NCI-H526 (cell line): ENCODE data around the gene GALNT14.

Experiments
- DNase-seq, 2 experiments: peaks; one replicate each; lab custom pipeline; 2025; lab: John Stamatoyannopoulos, UW

Gene GALNT14

DNA sequence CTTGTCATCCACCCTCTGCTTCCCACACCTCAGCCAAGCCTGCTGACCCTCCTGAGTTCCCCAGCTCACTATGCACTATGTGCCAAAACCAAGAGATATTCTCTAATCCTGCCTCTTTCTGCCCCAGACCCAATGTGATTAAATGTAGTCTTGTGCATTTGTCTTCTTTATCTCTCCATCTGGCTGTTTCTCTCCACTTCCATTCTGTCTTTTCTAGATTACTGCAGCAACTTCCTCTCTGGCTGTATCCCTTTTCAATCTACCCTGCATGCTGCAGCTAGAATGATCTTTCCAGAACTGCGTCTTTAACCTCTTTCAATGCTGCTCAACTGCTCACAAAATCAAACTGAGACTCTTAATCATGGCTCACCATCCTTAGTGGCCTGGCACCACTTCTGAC lies 164.1 kb downstream of the GALNT14 start:
- DNase-seq = no peak

DNA sequence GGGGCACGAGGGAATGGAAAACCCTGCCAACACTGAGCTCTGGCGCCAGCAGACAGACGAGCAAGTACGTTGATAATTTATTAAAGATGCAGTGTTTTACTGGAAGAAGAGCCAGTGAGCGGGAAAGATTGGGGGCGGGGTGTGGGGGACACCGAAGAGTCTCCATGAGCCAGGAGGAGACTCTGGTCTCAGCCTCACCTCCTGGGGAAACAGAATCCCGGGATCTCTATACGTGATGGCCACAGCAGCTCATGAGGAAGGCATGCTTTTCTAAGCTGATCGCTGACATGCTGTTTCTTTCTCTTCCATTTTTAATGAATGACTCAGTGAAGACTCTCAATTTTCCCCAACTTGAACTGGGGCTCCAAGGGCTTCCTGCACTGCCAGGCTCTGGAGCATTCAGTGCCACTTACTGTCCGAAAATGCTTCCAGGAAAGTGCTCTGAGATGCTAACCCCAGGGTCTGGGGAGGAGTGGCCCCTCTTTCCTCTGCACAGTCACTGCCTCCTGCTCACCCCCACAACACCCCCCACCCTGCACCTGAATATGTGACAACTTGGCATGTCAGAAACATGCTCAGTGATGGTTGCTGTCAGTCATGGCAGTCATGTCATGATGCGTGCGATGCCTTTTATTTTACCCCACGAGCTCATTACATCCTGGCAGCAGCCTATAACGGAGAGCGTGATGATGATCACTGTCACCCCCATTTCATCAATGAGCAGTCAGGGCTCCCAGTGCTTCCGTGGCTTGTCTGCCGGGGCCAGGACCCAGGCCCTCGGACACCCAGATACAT lies 166.8 kb downstream of the GALNT14 start:
- DNase-seq = no peak

DNA sequence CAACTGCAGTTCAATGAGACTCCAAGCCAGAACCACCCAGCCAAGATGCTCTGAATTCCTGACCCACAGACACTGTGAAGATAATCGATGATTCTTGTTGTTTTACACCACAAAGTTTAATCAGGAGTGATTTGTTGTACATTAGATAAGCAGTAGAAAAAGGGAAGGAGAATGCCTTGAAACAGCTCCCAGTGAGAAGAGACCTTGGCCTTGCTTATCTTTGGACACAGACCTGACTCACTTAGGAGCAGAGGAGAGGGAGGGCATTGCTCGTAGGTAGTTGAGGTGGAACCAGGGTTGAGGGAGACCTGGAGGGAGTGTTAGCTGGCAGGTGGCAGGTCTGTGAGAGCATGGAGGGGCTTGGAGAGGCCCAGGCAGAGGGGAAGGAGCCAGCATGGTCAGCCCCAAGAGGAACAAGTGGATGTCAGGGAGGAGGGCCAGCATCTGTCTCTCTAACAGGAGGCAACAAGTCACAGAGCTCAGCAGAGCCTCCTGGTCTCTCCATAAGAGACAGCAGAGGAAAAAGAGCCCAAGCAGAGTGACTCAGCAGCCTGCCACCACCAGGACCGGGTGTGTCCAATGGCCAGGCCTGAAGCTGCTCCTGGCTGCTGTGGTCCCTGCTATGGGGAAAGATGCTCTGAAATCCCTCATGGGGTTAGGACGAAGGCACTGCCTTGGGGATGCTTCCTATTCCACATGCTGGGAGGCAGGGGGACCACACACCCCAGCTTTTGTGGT lies 169.4 kb downstream of the GALNT14 start:
- no peak for DNase-seq

DNA sequence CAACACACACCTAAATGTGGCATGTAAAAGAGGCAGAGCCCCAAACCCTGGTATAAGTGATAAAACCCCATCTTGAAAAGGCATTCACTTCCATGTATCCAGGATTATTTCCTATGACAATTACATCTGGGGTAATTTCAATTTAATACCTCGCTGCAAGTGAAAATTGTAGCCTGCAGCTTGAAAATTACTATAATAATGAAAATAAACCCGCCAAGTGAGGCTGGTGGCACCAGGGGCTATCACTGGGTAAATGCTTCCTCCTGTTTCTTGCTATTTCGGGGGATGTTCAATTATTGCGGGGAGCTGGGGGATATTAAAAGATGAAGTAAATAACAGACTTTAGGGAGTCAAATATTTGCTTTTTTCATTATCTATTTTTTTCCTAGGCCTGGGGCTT lies 171.5 kb downstream of the GALNT14 start:
- no peak for DNase-seq

DNA sequence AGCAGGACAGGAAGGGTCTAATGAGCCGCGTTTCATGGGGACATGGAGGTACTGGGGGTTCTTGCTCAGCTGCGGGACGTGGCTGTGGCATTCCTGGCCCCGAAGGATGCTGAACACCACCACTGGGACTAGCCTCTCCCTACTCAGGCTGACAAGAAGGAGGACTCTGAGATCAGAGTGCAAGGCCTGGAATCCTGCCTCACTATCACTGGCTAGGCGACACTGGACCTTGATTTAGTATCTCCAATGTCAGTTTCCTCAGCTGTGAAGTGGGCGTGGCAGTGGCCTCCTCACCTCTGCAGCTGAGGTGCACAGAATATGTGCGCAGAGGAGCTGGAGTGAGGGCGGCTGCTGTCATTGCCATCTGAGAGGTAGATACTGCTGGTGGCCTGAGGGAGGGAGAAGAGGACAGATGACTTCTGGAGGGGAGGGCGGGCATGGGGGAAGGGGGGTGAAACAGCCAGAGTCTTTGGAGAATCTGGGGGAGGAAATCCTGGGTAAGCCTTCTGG lies 173.2 kb downstream of the GALNT14 start:
- no peak for DNase-seq

DNA sequence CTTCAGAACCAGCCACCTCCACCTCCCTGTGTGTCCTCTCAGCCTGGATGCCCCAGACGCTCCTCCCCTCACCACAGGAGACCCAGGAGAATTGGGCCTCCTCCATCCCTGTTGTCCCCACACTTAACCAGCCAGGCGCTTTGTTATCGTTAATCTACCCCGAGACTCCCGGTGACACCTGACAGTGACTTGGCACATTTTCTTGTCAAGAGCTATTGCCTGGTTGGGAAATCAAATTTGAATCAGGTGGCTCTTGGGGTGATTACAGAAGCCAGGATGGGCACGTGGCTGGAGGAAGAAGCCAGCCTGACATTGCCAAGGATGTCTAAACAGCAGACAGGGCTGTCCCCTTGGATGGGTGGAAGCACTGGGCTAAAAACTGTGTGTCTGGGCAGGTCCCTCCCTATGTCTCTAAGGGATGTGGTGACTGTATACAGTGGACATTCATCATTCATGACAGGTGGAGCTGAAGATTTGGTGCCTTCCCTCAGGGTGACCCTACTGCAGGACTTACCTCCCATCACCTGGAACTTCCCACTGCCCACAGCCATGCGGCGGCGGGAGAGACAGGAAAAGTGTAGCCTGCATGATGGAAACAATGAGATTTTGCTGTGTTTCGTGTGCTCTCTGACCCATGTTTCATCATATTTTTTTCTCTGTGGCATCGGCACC lies 173.8 kb downstream of the GALNT14 start:
- no peak for DNase-seq

DNA sequence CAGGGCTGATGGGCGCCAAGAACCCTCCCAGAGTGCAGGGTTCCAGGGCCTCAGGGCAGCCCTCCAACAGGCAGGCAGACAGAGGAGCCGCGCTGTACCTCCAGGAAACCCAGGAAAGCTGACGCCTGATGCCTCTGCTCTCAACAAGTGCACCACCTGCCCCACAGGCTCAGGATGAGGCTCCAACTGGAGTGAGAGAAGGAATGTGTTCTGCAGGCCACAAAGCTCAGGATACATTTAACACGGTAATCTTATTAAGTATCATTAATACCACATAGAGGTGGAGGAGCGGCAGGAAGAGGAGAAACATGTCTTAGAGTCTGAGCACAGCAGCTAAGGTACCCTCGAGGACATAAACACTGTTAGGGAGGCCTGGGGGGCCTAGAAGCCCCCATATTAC lies 175.1 kb downstream of the GALNT14 start:
- DNase-seq = no peak

DNA sequence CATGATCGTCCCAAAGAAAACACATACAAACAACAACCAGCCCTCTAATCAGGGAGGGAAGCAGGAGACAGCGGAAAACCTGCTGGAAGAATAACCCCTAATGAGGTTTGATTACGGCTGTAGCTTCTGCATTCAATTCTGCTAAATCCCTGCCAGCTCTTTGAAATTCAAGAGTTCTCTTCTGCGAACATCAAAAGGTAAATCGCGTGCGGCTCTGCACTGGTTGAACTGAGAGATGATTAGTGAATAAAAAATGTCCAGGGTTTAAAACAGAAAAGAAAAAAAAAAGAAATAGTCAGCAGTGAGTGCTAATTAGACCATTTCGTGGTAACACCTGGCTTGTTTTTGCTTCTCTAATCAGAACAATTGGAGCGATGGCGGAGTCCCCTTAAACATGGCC lies 178.0 kb downstream of the GALNT14 start:
- DNase-seq = no peak

DNA sequence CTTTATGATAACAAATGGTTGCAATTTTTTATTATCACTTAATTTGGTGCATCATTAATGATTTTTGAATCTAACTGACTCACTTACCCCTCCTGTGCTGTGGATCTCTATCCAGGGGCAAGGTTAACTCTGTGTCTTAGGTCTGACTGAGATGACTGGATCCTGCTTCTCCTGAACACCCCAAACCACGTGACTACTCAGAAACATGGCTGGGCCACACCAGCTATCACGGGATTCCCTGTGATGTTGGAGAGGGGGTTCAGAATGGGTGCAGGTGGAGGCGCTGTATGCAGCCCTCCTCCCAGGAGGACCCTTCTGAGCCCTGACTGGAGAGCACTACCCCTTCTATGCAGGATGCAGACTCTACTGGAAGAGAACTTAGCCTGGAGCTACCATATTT lies 178.6 kb downstream of the GALNT14 start:
- no peak for DNase-seq

DNA sequence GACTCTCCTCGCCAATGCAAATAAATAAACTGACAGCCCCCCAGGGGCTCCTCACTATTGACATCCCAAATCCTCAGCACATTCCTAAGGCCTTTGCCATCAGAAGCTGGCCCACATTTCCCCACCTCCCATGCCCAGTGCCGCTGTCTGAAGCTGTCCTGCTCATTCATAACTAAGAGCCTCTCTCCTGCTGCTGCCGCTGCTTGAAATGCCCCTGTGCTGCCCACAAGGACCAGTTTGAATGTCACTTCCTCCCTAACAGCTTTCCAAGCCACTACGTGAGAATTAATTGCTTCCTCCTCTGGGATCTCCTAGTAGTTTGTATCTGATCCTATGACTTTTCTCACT lies 179.3 kb downstream of the GALNT14 start:
- no peak for DNase-seq

DNA sequence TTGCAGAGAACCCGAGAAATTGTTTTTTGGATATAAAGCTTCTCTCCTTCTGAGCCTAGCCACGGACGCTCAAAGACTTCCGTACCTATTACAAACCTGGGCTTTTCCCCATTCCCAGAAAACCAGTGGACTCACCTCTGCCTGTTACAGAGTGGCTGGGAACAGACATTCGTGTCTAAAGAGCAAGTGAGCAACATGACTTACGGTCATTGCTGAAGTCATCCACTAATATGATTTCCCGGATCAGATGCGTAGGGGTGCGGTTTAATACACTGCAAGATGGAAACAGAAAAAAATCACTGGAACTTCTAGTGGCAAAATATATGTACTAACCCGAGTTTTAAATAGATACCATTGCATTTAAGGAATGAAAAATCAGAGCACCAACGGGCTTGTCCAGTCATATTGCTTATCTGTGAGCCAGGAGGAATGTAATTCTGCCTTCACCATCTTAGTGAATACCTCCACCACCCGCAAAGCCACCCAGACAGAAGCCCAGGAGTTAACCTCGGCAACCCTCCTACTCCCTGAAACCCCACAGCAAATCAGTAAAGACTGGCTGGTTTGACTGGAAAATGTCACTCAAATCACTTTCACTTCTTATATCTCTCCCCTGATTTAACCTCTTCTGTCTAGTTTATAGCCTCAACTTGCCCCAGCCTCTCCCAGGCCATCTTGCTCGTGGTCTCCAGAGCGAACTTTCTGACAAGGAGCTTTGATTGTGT lies 179.9 kb downstream of the GALNT14 start:
- DNase-seq = no peak

DNA sequence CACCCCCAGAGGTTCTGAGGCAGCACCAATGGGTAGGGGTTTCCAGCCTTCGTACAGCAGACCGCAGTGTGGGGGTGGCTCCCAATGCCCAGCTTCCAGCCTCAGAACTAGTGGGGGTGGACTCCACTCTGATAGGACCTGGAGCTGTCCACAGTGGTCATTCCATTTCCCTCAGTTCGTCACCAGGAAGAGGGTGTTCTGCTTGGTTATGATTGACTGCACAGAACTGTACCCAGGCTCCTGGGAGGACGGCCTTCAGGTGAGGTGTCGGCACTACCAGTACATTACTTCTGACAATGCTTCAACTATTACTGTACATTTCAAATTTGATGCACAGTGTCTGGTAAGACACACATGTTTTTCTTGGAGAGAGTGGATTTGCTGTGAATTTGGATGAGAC lies 180.6 kb downstream of the GALNT14 start:
- no peak for DNase-seq

DNA sequence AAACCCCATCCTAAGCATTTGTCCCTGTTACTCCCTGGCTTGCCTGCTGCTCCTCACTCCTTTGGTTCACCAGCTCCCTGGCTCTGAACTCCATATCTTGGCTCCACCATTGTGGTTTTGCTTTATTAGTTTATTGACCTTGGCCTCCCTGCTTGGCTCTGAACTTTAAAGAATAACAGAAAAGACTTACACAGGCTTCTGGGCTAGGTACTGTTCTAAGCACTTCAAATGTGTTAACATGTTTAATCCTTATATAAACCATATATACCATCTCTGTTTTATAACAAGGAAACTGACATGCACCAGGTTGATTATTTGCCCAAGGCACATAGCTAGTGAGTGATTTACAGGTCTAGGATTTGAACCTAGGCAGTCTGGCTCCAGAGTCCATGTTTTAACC lies 181.2 kb downstream of the GALNT14 start:
- no peak for DNase-seq

DNA sequence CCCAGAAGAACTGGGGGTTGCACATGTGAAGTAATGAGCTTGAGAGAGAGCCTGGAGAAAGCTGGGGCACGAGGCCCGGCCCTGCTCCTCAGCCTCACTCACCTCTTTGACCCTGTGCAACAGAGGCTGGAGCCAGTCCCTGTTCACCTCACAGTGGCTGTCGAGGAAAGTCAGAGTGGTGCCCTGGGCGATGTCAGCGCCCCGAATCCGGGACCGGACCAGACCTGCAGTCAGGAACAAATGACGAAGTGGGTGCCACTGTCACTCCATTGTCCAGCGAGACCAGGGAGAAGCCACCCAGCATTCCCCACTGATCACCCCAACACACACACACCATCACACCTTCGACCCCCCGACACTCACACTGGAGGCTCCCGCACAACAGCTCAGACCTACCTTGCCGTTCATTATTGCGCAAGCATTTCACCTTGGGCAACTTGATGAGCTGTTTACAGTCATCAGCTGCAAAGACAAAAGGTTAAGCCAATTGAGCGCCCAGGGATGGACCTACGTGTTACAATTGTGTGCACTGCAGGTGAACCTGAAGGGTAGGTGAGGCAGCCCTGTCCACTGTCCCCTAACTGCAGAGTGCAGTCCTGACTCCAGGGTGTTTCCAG lies 182.6 kb downstream of the GALNT14 start:
- DNase-seq = no peak

DNA sequence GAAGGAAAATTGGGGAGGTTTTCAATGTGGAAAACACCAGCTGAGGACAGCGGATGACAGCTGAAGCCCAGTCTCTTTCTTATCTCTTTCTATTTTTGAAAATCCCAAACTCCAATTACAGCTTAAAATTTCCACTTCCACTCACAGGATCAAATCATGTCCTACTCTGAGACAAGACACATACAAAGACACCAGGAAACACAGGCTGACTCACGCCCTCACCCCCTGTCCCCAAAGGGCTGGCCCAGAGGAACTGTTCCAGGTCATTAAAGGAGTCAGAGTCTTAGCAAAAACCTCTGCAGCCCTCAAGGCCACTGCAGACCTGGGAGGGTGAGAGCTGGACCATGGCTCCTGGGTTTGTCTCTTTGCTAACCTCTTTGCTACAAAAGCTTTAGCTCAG lies 187.9 kb downstream of the GALNT14 start:
- no peak for DNase-seq

DNA sequence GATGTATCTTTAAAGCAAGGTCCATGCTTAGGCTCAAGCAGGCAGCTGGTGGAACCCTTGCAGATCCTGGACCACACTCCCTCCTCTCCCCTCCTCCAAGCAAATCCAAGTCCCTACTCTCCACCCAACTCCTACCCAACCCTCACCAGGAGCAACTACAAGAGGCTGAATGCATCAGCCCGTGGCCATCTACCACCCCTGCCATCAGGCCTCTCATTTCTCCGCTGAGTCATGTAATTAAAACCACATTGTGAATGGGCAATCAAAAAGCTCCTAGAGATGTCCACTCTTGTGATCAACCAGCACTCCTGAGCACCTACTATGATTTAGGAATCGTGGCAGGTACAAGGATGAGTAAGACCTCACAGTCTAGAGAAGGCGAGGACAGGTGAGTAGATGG lies 188.8 kb downstream of the GALNT14 start:
- DNase-seq = no peak

DNA sequence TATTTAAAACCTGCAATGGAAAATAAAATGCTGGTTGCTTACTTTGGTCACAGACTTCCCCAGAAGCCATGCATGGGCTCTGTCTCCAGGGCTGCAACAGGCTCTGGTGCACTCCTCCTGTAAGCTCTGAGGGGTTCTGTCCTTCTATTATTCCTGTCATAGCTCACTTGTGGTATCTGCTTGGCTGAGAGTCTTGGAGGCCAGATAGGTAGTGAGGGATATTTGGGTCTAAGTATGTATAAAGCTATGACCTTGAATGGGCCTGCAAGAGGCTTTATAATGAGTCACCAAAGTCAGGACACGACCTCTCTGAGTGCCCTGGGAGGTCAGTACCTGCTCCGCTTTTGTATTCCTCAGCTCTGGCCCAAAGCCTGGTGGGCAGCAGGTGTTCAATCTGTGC lies 189.4 kb downstream of the GALNT14 start:
- DNase-seq = no peak

DNA sequence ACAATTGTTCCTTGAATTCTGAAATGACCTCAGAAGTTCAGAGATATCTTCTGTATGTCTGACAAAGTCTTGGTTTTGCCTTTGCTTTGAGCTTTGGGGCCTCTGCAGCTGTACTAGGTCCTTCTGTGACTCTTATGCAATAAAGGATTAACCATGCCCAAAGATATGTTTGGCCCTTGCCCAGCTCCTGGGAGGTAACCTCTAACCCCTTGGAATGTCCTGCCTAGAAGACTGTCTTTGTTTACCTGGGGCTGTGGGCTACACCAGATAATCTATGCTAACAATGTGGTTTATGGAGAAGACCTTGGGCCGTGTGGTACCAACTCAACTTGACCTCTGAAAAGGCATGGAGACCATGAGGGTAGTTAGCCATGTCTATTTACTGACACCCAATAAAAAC lies 190.1 kb downstream of the GALNT14 start:
- no peak for DNase-seq

DNA sequence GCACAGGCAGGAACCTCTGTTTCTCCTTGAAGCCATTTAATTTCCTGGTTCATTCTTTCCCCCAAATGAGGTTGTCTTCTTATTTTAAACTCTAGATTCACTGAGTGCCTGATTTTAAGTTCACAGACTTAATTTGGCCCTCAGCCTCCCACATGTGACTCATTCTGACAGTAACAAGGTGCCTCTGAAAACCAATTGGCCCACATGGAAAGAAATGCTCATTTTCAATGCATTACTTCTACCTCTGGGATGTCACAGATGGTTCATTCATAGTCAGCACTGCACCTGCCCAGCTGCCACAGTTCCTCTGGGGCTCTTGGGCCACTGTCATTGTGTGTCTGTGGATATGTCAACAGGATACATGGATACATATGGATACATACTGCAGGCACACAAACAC lies 190.6 kb downstream of the GALNT14 start:
- no peak for DNase-seq

DNA sequence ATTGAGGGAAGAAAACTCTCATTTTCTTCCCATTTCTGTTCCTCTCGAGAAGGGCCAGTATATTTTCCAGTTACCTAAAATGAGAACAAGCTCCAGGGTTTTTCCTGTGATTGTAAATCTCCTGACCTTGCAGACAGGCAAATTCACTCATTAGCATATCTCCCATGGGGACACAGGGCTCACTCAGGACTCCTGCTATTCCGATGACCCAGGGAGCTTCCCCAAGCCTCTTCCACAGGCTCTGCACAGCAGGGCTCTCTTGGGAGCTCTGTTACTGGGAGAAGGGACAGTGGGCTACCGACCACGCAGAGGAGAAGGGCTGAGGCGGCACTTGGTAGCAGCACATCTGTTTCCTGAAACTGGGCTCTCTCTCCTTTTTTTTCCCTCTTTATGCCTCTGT lies 195.8 kb downstream of the GALNT14 start:
- DNase-seq = peak; percentile 72 to 92

DNA sequence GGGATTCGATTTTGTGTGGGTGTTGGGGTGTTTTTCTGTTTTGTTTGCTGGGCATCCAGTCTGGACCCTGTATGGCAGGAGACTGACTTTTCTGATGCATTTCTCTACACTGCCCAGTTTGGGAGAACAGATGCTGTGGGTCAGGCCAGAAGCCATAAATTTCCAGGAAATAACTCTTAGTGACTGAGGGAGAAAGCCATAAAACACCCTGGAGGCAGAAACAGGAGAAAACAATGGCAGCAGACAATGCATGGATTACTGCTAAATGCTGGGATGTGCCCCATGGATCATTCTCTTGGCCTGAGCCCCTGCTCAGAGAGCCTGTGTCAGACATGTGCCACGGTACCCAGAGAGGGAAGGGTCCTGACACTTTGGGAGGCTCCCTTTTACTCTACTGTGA lies 197.4 kb downstream of the GALNT14 start:
- DNase-seq = no peak

DNA sequence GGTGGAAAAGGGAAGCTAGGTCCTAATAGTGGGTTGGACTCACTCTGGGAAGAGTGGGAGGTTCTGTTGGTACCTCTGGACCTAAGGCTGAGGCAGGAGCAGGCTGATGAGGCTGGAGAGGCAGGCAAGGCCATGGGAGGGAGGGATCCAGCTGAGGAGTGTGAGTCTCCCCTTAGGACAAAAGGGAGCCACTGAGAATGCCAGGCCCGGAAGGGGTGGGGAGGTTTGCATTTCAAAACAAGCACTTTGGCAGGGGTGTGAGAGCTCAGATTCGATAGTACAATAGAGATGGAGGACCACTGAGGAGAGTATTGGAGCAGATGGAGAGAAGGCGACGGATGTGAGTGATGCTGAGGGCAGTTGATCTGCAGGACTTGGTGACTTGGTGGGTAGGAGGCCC lies 198.9 kb downstream of the GALNT14 start:
- DNase-seq = no peak
